Stimulated activated CD4-positive, alpha-beta T cell treated with anti-CD3 and anti-CD28 coated beads, Interleukin-15, amount 100 ng/mL, for 48 hours (primary cell): ENCODE measurements around the gene ABLIM1.

Experiments used
- DNase-seq, 2 donors: peaks; one replicate each; pipeline ENCODE4 v3.0.0-alpha.2; 2020; ENCODE audit warnings: low read depth in 2 of 2

The ABLIM1 gene

DNA sequence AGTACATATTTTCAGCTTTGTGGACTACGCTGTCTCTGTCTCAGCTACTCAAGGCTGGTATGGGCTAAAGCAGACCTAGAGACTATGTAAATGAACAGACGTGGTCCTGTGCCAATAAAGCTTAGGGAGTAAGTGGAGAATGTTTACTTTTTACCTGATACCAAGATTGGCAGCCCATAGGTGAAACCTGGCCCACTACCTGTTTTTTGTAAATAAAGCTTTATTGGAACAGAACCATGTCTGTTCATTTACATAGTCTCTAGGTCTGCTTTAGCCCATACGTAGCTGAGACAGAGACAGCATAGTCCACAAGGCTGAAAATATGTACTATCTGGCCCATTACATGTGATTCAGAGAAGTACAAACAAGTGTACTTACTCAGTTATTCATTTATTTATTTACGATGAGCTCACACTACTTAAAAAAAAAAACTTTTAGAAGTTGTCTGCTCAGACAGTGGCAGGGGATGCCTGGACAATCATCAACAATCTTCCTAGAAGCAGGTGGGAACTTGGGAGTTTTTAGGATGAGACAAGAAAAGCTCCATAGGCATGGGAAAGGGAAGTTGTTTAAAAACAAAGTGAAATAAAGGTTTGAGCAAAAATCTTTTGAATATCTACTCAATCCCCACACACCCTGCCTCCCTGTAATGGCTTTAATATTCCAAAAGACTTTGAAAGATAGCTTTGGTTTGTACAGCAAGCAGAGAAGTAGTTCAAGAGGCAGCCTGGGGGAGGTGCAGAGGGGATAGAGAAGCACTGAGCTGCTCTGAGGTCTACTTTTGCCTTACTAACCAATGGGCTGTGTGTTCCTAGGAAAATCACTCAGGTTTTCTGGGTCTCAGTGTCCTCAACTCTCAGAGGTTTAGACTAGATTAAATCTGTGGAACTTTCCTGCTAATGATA lies 139.4 kb downstream of the ABLIM1 start:
- DNase-seq: no peak

GRCh38 chr10:114517368-114518250 lies 140.5 kb downstream of the ABLIM1 start:
- no peak for DNase-seq

DNA sequence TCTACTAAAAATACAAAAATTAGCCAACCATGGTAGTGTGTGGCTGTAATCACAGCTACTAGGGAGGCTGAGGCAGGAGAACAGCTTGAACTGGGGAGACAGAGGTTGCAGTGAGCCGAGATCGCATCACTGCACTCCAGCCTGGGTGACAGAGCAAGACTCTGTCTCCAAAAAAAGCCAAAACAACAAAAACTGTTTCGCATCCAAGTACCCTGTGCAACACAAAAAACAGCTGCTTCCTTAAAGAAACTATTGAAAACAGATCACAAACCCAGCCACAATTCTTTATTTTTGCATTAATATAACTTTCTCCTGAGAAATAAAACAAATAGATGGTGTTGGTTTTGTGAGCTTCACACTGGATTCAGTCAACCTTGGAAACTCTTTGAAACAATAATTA lies 141.7 kb downstream of the ABLIM1 start:
- no peak for DNase-seq

DNA sequence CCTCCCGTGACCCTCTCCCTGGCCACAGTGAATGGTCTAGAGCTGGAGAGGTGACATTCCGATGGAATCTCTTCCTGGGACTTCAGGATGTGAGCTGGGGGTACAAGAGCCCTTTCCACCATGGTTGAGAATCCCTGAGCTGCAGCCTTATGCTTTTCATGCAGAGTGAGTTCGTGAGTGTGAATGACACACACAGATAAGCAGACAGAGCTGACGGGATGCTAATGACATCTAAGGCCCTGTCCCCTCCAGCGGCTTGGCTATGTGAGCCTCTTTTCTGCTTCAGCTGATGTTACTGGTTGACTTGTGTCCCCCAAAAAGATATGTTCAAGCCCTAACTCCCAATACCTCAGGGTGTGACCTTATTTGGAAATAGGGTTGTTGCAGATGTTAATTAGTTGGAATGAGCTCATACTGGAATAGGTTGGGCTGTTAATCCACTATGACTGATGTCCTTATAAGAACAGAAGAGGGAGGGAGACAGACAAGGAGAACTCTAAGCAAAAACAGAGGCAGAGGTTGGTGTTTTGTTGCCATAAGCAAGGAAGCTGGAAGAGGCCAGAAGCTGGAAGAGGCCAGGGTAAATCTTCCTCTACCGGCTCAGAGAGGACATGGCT lies 142.7 kb downstream of the ABLIM1 start:
- DNase-seq: no peak

DNA sequence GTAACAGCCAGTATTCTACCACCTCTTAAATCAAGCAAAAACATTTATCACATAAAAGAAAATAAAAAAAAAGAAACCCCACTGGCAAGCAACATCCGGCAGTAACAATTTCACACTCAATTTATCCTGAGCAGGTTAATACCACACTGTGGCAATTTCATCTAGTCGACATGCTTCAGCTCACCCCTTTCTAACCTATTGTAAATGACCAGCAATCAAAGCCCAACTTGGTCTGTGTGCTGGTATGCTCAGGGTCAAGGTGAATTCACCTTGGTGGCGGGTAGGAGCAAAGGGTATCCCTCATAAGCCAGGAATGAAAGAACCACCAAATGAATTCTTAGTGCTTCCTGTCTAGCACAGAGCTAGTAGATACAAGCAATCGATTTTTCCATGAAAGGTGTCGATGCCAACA lies 144.7 kb downstream of the ABLIM1 start:
- DNase-seq: no peak

GRCh38 chr10:114511881-114512280 lies 146.2 kb downstream of the ABLIM1 start:
- DNase-seq: no peak

- no peak for DNase-seq
Observed at GRCh38 chr10:114508376-114508775, 149.7 kb downstream of the ABLIM1 start.

GRCh38 chr10:114507449-114507848 lies 150.6 kb downstream of the ABLIM1 start:
- no peak for DNase-seq

DNA sequence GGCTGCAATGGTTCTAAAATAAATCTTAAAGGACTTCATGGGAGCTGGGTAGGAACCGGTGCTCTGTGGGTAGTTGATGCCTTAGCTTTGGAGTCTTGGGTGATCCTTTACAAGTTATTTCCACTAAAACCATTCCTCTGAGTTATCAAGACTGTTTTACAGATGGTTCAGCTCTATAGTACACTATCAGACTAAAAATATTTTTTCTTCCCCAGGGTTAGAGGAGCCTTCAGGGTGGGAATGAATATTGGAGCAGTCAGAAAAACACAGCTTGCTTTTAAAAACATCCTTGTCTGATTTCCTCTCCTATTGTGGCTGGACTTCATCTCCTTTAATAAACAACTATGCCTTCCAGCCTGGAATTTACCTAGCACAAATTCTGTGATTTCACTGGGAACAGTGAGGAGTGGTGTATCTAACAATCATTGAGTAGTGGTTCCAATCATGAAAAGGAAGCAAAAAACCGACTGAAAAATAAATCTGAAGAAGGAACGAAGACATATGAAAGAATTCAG lies 151.1 kb downstream of the ABLIM1 start:
- no peak for DNase-seq

DNA sequence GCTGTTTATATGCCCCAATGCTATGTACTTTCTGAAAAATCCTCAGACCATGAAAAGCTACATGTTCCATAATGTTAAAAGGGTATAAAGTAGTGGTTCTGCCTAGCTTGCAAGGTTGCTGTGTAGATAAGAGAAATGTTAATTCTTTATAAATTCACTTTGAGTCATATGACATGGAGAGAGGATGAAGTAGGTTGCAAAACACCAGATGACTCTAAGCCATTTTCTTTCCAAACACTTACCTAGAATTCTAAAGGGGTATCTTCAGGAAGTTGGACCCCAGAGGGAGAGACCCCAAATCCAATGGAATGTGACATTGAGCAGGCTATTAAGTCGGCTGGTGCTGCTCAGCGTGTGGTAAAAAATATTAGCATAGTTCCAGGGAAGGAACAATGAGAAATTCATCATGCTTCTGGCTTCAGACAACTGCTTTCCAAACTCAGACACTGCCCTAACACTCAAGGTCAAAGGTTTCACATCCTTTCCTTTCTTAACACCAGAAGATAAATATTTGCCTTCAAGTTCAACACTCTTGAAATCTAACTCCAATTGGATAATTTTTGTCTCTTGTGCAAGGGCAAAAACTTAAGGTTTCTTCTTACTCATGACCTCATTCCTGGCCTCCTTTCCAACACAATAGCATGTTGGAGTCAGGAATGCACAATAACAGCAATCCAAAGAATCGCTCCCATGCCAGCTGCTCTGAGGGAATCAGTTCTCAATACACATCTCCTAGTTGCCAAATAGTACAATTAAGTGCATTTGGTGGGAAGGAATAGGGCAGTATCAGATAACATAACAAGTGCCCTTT lies 153.1 kb downstream of the ABLIM1 start:
- DNase-seq: no peak

GRCh38 chr10:114502074-114502473 lies 156.0 kb downstream of the ABLIM1 start:
- DNase-seq: no peak

DNA sequence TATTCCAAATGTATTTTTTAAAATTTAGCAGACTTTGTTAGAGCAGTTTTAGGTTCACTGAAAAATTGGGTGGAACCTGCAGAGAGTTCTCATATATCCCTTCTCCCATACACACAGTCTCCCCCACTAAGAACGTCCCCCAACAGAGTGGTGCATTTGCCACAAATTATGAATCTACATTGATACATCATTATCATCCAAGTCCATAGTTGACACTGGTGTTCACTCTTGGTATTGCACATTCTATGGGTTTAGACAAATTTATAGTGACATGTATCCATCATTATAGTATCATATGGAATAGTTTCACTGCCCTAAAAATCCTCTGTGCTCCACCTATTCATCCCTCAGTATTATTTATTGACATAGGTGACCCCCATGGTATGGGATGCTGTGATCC lies 156.4 kb downstream of the ABLIM1 start:
- DNase-seq: no peak

DNA sequence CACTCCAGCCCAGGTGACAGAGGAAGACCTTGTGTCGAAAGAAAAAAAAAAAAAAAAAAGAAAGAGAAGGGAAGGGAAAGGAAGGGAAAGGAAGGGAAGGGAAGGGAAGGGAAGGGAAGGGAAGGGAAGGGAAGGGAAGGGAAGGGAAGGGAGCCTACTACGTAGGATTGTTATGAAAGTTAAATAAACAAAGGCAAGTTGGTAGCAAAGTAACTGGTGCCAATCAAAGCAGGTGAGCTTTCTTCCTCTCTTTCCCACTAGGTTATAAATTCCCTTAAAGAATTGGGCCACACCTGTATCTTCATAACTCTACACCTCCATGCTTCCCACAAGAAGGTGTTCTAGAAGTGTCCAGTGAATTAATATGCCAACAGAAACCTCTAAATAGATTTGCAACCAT lies 157.4 kb downstream of the ABLIM1 start:
- no peak for DNase-seq

- DNase-seq: peak; percentile 73 to 84
Observed at GRCh38 chr10:114499630-114500190, 158.4 kb downstream of the ABLIM1 start.

DNA sequence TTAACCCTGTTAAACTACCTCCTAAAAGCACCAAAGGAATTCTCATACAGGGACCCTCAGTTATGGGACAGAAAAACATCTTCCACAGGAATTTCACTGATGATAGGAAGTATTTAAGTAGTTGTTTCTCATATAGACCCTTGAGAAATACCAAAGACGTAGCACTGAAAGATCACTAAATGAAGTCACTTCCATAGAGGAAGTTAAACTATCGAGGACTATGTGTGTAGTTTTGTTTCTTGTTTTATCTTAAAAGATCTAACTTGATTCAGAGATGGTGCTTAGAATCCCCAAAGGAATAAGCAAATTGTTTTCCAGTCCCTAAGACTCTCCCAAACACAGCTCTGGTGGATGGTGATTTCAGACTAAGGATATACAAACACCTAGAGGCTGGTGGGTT lies 159.0 kb downstream of the ABLIM1 start:
- DNase-seq: no peak

DNA sequence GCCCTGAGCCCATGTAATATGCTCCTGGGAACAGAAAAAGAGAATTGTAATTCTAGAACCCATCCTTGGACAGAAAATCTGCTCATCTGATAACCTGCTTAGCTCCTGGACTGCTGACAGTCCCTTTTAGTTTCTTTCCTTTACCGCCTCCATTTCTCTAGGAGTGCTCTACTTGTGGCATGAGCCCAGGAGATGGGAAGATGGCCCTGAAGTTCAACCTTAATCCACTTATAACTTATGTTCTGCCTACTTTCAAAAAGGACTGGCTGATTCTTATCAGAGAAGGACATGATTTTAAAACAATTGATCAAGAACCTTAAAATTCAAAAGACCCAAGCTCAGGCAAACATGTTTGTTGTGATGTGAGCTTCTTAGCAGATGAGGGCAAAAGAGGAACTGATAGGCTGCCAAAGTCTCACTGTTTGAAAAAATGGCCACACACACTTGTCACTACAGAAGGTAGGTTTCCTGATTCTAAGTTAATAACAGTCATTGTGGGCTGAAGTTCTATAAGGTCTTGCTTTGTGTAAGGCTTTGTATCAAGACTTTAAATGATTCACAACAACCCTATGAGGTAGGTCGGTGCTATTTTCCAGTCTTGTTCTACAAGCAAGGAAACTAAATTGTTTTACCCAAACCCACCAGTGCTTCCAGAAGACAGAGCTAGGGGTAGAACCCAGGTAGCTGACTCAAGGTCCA lies 159.5 kb downstream of the ABLIM1 start:
- DNase-seq: no peak

- no peak for DNase-seq
Observed at GRCh38 chr10:114495303-114495702, 162.8 kb downstream of the ABLIM1 start.

DNA sequence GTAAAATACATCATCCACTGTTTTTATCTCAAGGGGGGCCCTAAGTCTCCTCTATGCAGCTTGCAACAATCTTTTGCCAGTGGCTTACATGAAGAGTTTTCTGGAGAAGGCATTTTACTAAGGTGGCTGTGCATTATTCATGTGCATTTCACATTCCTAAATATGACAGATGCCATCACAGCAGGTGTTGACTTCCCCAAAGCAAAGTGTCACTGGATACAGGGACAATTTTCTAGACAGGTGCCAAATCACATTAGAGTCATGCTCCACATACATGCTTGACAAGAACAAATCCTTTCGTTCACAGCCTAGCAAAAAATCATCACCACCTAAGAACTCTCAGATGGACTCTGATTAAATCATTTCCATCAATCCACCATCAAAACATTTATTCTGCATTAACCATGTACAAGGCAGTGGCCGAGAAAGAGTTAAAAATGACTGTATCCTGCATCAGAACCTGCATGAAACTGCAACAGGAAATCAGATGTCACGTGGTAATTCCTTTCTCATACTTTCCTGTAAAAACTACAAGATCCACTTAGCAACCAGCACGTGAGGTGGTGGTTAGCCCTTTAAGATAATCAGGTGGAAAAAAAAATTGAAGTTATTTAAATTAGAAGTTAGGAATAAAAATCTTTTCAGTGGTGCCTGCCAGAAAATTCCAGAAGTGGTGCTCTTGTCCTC lies 165.6 kb downstream of the ABLIM1 start:
- DNase-seq: peak in 1 of 2 donors; percentile 34

DNA sequence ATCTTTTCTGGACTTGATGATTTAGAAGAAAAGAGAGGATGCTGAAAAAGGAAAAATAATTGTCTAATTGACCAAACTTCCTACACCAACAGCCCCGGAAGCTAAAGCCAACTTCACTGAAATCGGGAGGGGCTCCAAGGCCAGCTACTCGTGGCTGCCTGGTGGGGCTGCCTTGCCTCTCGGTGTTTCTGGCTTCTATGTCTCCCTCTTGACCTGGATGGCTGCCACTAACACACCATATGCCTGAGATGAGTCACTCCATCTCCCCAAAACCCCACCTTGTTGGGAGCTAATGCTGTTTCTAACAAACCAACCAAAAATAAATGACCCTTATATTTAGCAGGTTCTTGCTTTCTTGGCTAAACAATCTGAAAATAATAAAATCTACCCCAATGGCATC lies 166.1 kb downstream of the ABLIM1 start:
- DNase-seq: no peak

GRCh38 chr10:114491419-114491818 lies 166.7 kb downstream of the ABLIM1 start:
- no peak for DNase-seq
